ENCODE results near the gene ZNF611. TPM values are rescaled to one million over a fixed set of nuclear protein-coding genes. Genes with fewer than 3 reads are reported as not detected.
"Not testable (repeated sequence)": the region's sequence is repeated elsewhere in the genome, so short reads cannot be mapped to it uniquely, and the experiment has no call there.

The ZNF611 gene
- total RNA-seq (2021) (25.5 and 26.2 TPM in 2 replicates), Bru-seq, nascent RNA (percentile 74 among the genes with signal in this experiment), BruChase-seq, experiment 1, labeled RNA remaining after a 2-hour chase (percentile 79 among the genes with signal in this experiment), BruChase-seq, experiment 2, labeled RNA remaining after a 6-hour chase (percentile 80 among the genes with signal in this experiment)
- long read RNA-seq, partial matches to known transcripts: 0 of 5 reads
- long read RNA-seq, other reads (novel, unspliced or antisense): 4 of 5 reads

GRCh38 chr19:52734893-52735661 lies at the start of gene ZNF611:
TSS of gene ZNF611 (minus strand) at chr19:52735044. CDS start at chr19:52715894, 19,150 bp downstream.
- peak within 1 kb of the TSS; percentile 98 for H2AFZ ChIP-seq
- H3K27ac ChIP-seq: peak within 1 kb of the TSS; percentile 55
- H3K4me1 ChIP-seq (replicated peaks; ENCODE audit: insufficient read depth): no peaks in the 10 kb centered on the region; the same call in 1 of the 2 replicates
- intact Hi-C loops (cut with micrococcal nuclease; ENCODE audit: unreplicated experiment): loop anchor here (1.0 to 10.0 kb wide), 3 partner anchors 98 to 750 kb away; partner anchors contain the start of genes ZNF350, ZNF808 and ZNF83
- TF ChIP-seq CTCF (conservative IDR thresholded peaks at IDR 0.05): peak; percentile 74
- no peak for TF ChIP-seq EZH2 (IDR thresholded peaks at IDR 0.05; ENCODE audit: low read depth)
- POLR2A ChIA-PET (ENCODE audit: unreplicated experiment): interaction anchor here (0.6 kb wide), 1 partner anchor 97 kb away, joined by 5 read pairs; no protein-coding TSS in a partner anchor
- peaks cover 4% of the 10 kb centered on the region; the same call in 1 of the 2 replicates for H3K79me2 ChIP-seq (ENCODE audit: low read depth)
- H3K9me3 ChIP-seq (ENCODE audit: insufficient read depth, low read depth): peaks cover 10% of the 10 kb centered on the region; the same call in 1 of the 2 replicates
- CTCF ChIA-PET: interaction anchor here (0.6 kb wide), 2 partner anchors 44 to 132 kb away, joined by 3 to 4 read pairs; no protein-coding TSS in a partner anchor
- BruUV-seq (replicated peaks): no TSS peak
- peak; percentile 85 to 99 for DNase-seq
- H3K4me2 ChIP-seq: peak within 1 kb of the TSS; percentile 91
- no peaks in the 10 kb centered on the region for H3K27me3 ChIP-seq (ENCODE audit: insufficient read depth, low read depth)
- H3K4me3 ChIP-seq: peak within 1 kb of the TSS; percentile 79
- H3K36me3 ChIP-seq (ENCODE audit: low read depth): no peaks in the 10 kb centered on the region
- H3K9me2 ChIP-seq (ENCODE audit: insufficient read depth): no peaks in the 10 kb centered on the region
- peaks cover 3% of the 10 kb centered on the region; the same call in 1 of the 2 replicates for H3F3A ChIP-seq (ENCODE audit: insufficient read depth, low read depth)
- H4K20me1 ChIP-seq (ENCODE audit: insufficient read depth): no peaks in the 10 kb centered on the region

- H4K20me1 ChIP-seq (ENCODE audit: insufficient read depth); H3K27me3 ChIP-seq (ENCODE audit: insufficient read depth, low read depth); CTCF ChIA-PET; H3K4me2 ChIP-seq; POLR2A ChIA-PET (ENCODE audit: unreplicated experiment); BruUV-seq (replicated peaks); H3K27ac ChIP-seq; DNase-seq; H3K4me3 ChIP-seq; H2AFZ ChIP-seq; H3F3A ChIP-seq (ENCODE audit: insufficient read depth, low read depth); intact Hi-C loops (cut with micrococcal nuclease; ENCODE audit: unreplicated experiment); H3K9me3 ChIP-seq (ENCODE audit: insufficient read depth, low read depth); H3K4me1 ChIP-seq (replicated peaks; ENCODE audit: insufficient read depth); H3K9me2 ChIP-seq (ENCODE audit: insufficient read depth): not testable (repeated sequence)
- Histone ChIP-seq H3K79me2 (ENCODE audit: low read depth) (peaks cover 13% of the 10 kb centered on the region), H3K36me3 (ENCODE audit: low read depth) (peaks cover 11% of the 10 kb centered on the region; the same call in 1 of the 2 replicates)
Measured at GRCh38 chr19:52782864-52783263, 48.0 kb upstream of the ZNF611 start.

- intact Hi-C loops (cut with micrococcal nuclease; ENCODE audit: unreplicated experiment): no loop called here
- ChIA-PET CTCF (no interaction called here), POLR2A (ENCODE audit: unreplicated experiment) (no interaction called here)
- no peaks in the 10 kb centered on the region for H3K79me2 ChIP-seq (ENCODE audit: low read depth)
- H4K20me1 ChIP-seq (ENCODE audit: insufficient read depth): no peaks in the 10 kb centered on the region
- no peaks in the 10 kb centered on the region for H3F3A ChIP-seq (ENCODE audit: insufficient read depth, low read depth)
- no peak overlapping the region for H3K27ac ChIP-seq
- H3K4me1 ChIP-seq (replicated peaks; ENCODE audit: insufficient read depth): no peaks in the 10 kb centered on the region
- no peak for DNase-seq
- H3K9me3 ChIP-seq (ENCODE audit: insufficient read depth, low read depth): no peaks in the 10 kb centered on the region; the same call in 1 of the 2 replicates
- no peak overlapping the region for H3K4me2 ChIP-seq
- BruUV-seq (replicated peaks): no TSS peak
- H3K4me3 ChIP-seq: no peak overlapping the region
- no peak for TF ChIP-seq EZH2 (IDR thresholded peaks at IDR 0.05; ENCODE audit: low read depth)
- TF ChIP-seq CTCF (conservative IDR thresholded peaks at IDR 0.05): no peak
- H2AFZ ChIP-seq: no peak overlapping the region
- no peaks in the 10 kb centered on the region for H3K9me2 ChIP-seq (ENCODE audit: insufficient read depth)
- peaks cover 20% of the 10 kb centered on the region for H3K36me3 ChIP-seq (ENCODE audit: low read depth)
- H3K27me3 ChIP-seq (ENCODE audit: insufficient read depth, low read depth): no peaks in the 10 kb centered on the region
Measured at GRCh38 chr19:52778811-52779210, 44.0 kb upstream of the ZNF611 start.

- H3K4me2 ChIP-seq; H3K36me3 ChIP-seq (ENCODE audit: low read depth); H3F3A ChIP-seq (ENCODE audit: insufficient read depth, low read depth); DNase-seq; POLR2A ChIA-PET (ENCODE audit: unreplicated experiment); H3K27me3 ChIP-seq (ENCODE audit: insufficient read depth, low read depth); H2AFZ ChIP-seq; CTCF ChIA-PET; H3K27ac ChIP-seq; H3K4me3 ChIP-seq; H3K79me2 ChIP-seq (ENCODE audit: low read depth); H3K9me2 ChIP-seq (ENCODE audit: insufficient read depth); H4K20me1 ChIP-seq (ENCODE audit: insufficient read depth); BruUV-seq (replicated peaks); H3K9me3 ChIP-seq (ENCODE audit: insufficient read depth, low read depth); intact Hi-C loops (cut with micrococcal nuclease; ENCODE audit: unreplicated experiment); H3K4me1 ChIP-seq (replicated peaks; ENCODE audit: insufficient read depth): not testable (repeated sequence)
Measured at GRCh38 chr19:52756447-52756846, 21.6 kb upstream of the ZNF611 start.
